ENCODE results near the gene F12.

GRCh38 chr5:177444106-177445051 is 35.0 kb upstream of the F12 start:
- no peak for TF ChIP-seq EP300 (IDR thresholded peaks at IDR 0.05)
- no peak for TF ChIP-seq CTCF (IDR thresholded peaks at IDR 0.05)
